GM12872 (cell line): ENCODE measurements around the gene MTFP1.

Experiments
- CTCF ChIP-seq: IDR thresholded peaks from 3 replicates; pipeline ENCODE4 v1.5.1; 2011; ENCODE audit warnings: low read depth, mild to moderate bottlenecking, low read length, moderate library complexity; ENCODE audit not compliant: insufficient read depth

MTFP1 gene

GRCh38 chr22:30423959-30424533 is 1.5 kb upstream of the MTFP1 start:
- no peak for TF ChIP-seq CTCF

- TF ChIP-seq CTCF = 0 out of 3 replicates have a peak, but pooled peaks have one; percentile 26
Measured at GRCh38 chr22:30424534-30425326, 838 bp upstream of the MTFP1 start.

- TF ChIP-seq CTCF = no peak
Measured at GRCh38 chr22:30425327-30425615, 297 bp upstream of the MTFP1 start.

- peak; percentile 91 for TF ChIP-seq CTCF
Measured at GRCh38 chr22:30426388-30427353, 1.1 kb downstream of the MTFP1 start.

DNA sequence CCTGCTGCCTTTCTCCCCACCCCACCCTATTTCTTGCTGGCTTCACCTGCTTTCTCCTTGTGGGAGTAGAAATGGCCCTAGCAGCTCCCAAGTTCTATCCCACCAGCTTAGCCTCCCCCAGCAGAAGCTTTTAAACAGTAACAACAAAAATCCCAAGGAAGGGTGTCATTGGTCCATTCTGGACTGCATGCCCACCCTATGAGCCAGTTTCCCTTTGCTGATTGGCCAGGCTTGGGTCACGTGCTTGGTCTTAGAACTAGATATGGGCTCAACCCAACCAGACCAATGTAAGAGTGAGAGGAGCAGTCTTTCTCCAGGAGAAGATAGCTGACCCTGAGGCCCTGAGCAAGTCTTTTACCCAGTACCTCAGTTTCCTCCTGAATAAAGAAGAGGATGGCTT is 2.3 kb downstream of the MTFP1 start:
- TF ChIP-seq CTCF = no peak

DNA sequence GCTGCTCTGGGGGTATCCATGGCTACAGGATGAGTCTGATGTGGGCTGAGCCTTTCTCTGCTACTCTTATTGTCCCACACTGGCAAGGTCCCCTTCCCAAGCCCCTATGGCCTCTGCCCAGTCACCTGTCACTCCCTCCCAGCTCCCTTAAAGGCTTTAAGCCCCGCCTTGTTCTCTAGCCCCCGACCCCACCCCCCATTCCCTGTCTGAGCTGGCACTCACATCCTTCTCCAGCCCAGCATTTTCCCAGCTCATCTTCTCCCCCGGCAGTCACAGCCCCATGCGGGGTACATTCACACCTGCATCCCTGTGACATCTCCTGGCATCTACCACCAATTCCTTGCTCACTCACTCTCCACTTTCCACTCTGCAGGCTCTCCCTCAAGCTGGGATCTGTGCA is 4.3 kb downstream of the MTFP1 start:
- no peak for TF ChIP-seq CTCF

GRCh38 chr22:30430933-30431332 is 5.4 kb downstream of the MTFP1 start:
- no peak for TF ChIP-seq CTCF
